ENCODE results near the gene RPRD1B.
"Not testable (repeated sequence)": the region's sequence is repeated elsewhere in the genome, so short reads cannot be mapped to it uniquely, and the experiment has no call there.

The RPRD1B gene

GRCh38 chr20:38094373-38094891 is 60.9 kb downstream of the RPRD1B start:
- Histone ChIP-seq H3K36me3 (ENCODE audit: control insufficient read depth in 1 of 2, insufficient read depth in 2 of 2, low read depth in 1 of 2, low read length in 2 of 2) (peaks cover 11 to 29% of the 10 kb centered on the region in 2 experiments), H4K91ac (ENCODE audit: low read length) (peak overlapping the region; percentile 99), H3K23ac (ENCODE audit: low read length in 2 of 2) (no peak overlapping the region), H3K4me3 (ENCODE audit: insufficient read depth in 1 of 2, low read depth in 1 of 2, low read length in 2 of 2) (no peak overlapping the region), H2BK12ac (ENCODE audit: low read length in 2 of 2) (peak overlapping the region; percentile 71 to 85), H4K8ac (ENCODE audit: low read length) (peak overlapping the region; percentile 71), H3K4me2 (ENCODE audit: low read length, poor library complexity, severe bottlenecking) (no peak overlapping the region), H3K4ac (ENCODE audit: low read depth in 1 of 2, low read length in 2 of 2) (peak overlapping the region; percentile 69 to 96), H3K18ac (ENCODE audit: low read depth in 1 of 2, low read length in 2 of 2) (peak overlapping the region; percentile 86 to 98), H2BK120ac (ENCODE audit: low read depth, low read length) (peak overlapping the region; percentile 88), H2AK5ac (ENCODE audit: low read length, severe bottlenecking) (no peak overlapping the region), H3K79me1 (replicated peaks; ENCODE audit: low read length, poor library complexity, severe bottlenecking) (peaks cover 2% of the 10 kb centered on the region), H3K14ac (ENCODE audit: low read length in 2 of 2) (no peak overlapping the region), H2BK5ac (ENCODE audit: low read depth, low read length, poor library complexity, severe bottlenecking) (no peak overlapping the region), H3K9ac (ENCODE audit: low read length) (peak overlapping the region; percentile 67), H2BK15ac (ENCODE audit: low read depth, poor library complexity, severe bottlenecking) (no peak overlapping the region), H2AFZ (ENCODE audit: low read depth, low read length) (no peak overlapping the region), H3K27me3 (ENCODE audit: control insufficient read depth in 1 of 2, insufficient read depth in 1 of 2, low read length in 2 of 2) (no peaks in the 10 kb centered on the region), H3K27ac (ENCODE audit: low read length, poor library complexity, severe bottlenecking) (no peak overlapping the region), H3K9me3 (ENCODE audit: control insufficient read depth, low read length) (no peaks in the 10 kb centered on the region), H3K4me1 (ENCODE audit: control insufficient read depth, insufficient read depth, low read depth, low read length) (peaks cover 7% of the 10 kb centered on the region)
- WGBS = no CpG with 5 or more reads among the region's 1 CpG
- peak; percentile 86 for DNase-seq

- H3K27ac ChIP-seq (ENCODE audit: low read length, poor library complexity, severe bottlenecking) = no peak overlapping the region
- no peaks in the 10 kb centered on the region for H3K9me3 ChIP-seq (ENCODE audit: control insufficient read depth, low read length)
- peaks cover 2% of the 10 kb centered on the region for H3K79me1 ChIP-seq (replicated peaks; ENCODE audit: low read length, poor library complexity, severe bottlenecking)
- peaks cover 7% of the 10 kb centered on the region for H3K4me1 ChIP-seq (ENCODE audit: control insufficient read depth, insufficient read depth, low read depth, low read length)
- H4K8ac ChIP-seq (ENCODE audit: low read length) = peak overlapping the region; percentile 71
- H3K4me3 ChIP-seq (ENCODE audit: insufficient read depth in 1 of 2, low read depth in 1 of 2, low read length in 2 of 2) = no peak overlapping the region
- no peaks in the 10 kb centered on the region for H3K27me3 ChIP-seq (ENCODE audit: control insufficient read depth in 1 of 2, insufficient read depth in 1 of 2, low read length in 2 of 2)
- H2BK120ac ChIP-seq (ENCODE audit: low read depth, low read length) = peak overlapping the region; percentile 88
- DNase-seq = peak; percentile 42
- peak overlapping the region; percentile 86 to 98 for H3K18ac ChIP-seq (ENCODE audit: low read depth in 1 of 2, low read length in 2 of 2)
- no peak overlapping the region for H2AFZ ChIP-seq (ENCODE audit: low read depth, low read length)
- 64% methylated on average over 6 of the region's 7 CpGs for WGBS
- H4K91ac ChIP-seq (ENCODE audit: low read length) = peak overlapping the region; percentile 99
- peak overlapping the region in 1 of 2 experiments; percentile 4 for H3K14ac ChIP-seq (ENCODE audit: low read length in 2 of 2)
- peak overlapping the region; percentile 66 for H2BK15ac ChIP-seq (ENCODE audit: low read depth, poor library complexity, severe bottlenecking)
- H3K4ac ChIP-seq (ENCODE audit: low read depth in 1 of 2, low read length in 2 of 2) = peak overlapping the region; percentile 69 to 96
- no peak overlapping the region for H3K4me2 ChIP-seq (ENCODE audit: low read length, poor library complexity, severe bottlenecking)
- H2AK5ac ChIP-seq (ENCODE audit: low read length, severe bottlenecking) = peak overlapping the region; percentile 44
- H2BK12ac ChIP-seq (ENCODE audit: low read length in 2 of 2) = peak overlapping the region; percentile 71 to 85
- H3K9ac ChIP-seq (ENCODE audit: low read length) = peak overlapping the region; percentile 67
- H3K23ac ChIP-seq (ENCODE audit: low read length in 2 of 2) = peak overlapping the region; percentile 49 to 60
- H3K36me3 ChIP-seq (ENCODE audit: control insufficient read depth in 1 of 2, insufficient read depth in 2 of 2, low read depth in 1 of 2, low read length in 2 of 2) = peaks cover 6 to 21% of the 10 kb centered on the region in 2 experiments
- no peak overlapping the region for H2BK5ac ChIP-seq (ENCODE audit: low read depth, low read length, poor library complexity, severe bottlenecking)
Measured at GRCh38 chr20:38095017-38095686, 61.6 kb downstream of the RPRD1B start.

- H2BK15ac ChIP-seq (ENCODE audit: low read depth, poor library complexity, severe bottlenecking) = no peak overlapping the region
Measured at GRCh38 chr20:38098952-38099351, 65.4 kb downstream of the RPRD1B start.

GRCh38 chr20:38102206-38102605 is 68.7 kb downstream of the RPRD1B start:
- not testable (repeated sequence) for H3K4me2 ChIP-seq (ENCODE audit: low read length, poor library complexity, severe bottlenecking); H4K91ac ChIP-seq (ENCODE audit: low read length); H3K79me1 ChIP-seq (replicated peaks; ENCODE audit: low read length, poor library complexity, severe bottlenecking); H3K9me3 ChIP-seq (ENCODE audit: control insufficient read depth, low read length); DNase-seq; H2AFZ ChIP-seq (ENCODE audit: low read depth, low read length); H3K14ac ChIP-seq (ENCODE audit: low read length in 2 of 2); H3K4me1 ChIP-seq (ENCODE audit: control insufficient read depth, insufficient read depth, low read depth, low read length); H3K27me3 ChIP-seq (ENCODE audit: control insufficient read depth in 1 of 2, insufficient read depth in 1 of 2, low read length in 2 of 2); H2BK12ac ChIP-seq (ENCODE audit: low read length in 2 of 2); H3K9ac ChIP-seq (ENCODE audit: low read length); H4K8ac ChIP-seq (ENCODE audit: low read length); H2BK15ac ChIP-seq (ENCODE audit: low read depth, poor library complexity, severe bottlenecking); H3K4me3 ChIP-seq (ENCODE audit: insufficient read depth in 1 of 2, low read depth in 1 of 2, low read length in 2 of 2); H3K18ac ChIP-seq (ENCODE audit: low read depth in 1 of 2, low read length in 2 of 2); H3K27ac ChIP-seq (ENCODE audit: low read length, poor library complexity, severe bottlenecking); H2BK120ac ChIP-seq (ENCODE audit: low read depth, low read length); H3K23ac ChIP-seq (ENCODE audit: low read length in 2 of 2); H2BK5ac ChIP-seq (ENCODE audit: low read depth, low read length, poor library complexity, severe bottlenecking); H3K4ac ChIP-seq (ENCODE audit: low read depth in 1 of 2, low read length in 2 of 2); H3K36me3 ChIP-seq (ENCODE audit: control insufficient read depth in 1 of 2, insufficient read depth in 2 of 2, low read depth in 1 of 2, low read length in 2 of 2); H2AK5ac ChIP-seq (ENCODE audit: low read length, severe bottlenecking)
- 92% methylated on average over 5 of the region's 5 CpGs for WGBS

More at GRCh38 chr20:38098952-38099351, 65.4 kb downstream of the RPRD1B start:
- peak overlapping the region; percentile 5 for H2BK120ac ChIP-seq (ENCODE audit: low read depth, low read length)
- peak overlapping the region; percentile 89 for H4K8ac ChIP-seq (ENCODE audit: low read length)
- DNase-seq = peak; percentile 39
- no peak overlapping the region for H3K4me3 ChIP-seq (ENCODE audit: insufficient read depth in 1 of 2, low read depth in 1 of 2, low read length in 2 of 2)
- no peak overlapping the region for H2AK5ac ChIP-seq (ENCODE audit: low read length, severe bottlenecking)
- H3K14ac ChIP-seq (ENCODE audit: low read length in 2 of 2) = no peak overlapping the region
- H2AFZ ChIP-seq (ENCODE audit: low read depth, low read length) = no peak overlapping the region
- 27% methylated on average over 1 of the region's 1 CpG for WGBS
- no peaks in the 10 kb centered on the region for H3K9me3 ChIP-seq (ENCODE audit: control insufficient read depth, low read length)
- H3K18ac ChIP-seq (ENCODE audit: low read depth in 1 of 2, low read length in 2 of 2) = peak overlapping the region; percentile 66 to 83
- H3K36me3 ChIP-seq (ENCODE audit: control insufficient read depth in 1 of 2, insufficient read depth in 2 of 2, low read depth in 1 of 2, low read length in 2 of 2) = no peaks in the 10 kb centered on the region
- peak overlapping the region; percentile 50 for H4K91ac ChIP-seq (ENCODE audit: low read length)
- H3K4me1 ChIP-seq (ENCODE audit: control insufficient read depth, insufficient read depth, low read depth, low read length) = peaks cover 6% of the 10 kb centered on the region
- no peak overlapping the region for H3K23ac ChIP-seq (ENCODE audit: low read length in 2 of 2)
- no peaks in the 10 kb centered on the region for H3K79me1 ChIP-seq (replicated peaks; ENCODE audit: low read length, poor library complexity, severe bottlenecking)
- H2BK5ac ChIP-seq (ENCODE audit: low read depth, low read length, poor library complexity, severe bottlenecking) = no peak overlapping the region
- no peak overlapping the region for H3K27ac ChIP-seq (ENCODE audit: low read length, poor library complexity, severe bottlenecking)
- H2BK12ac ChIP-seq (ENCODE audit: low read length in 2 of 2) = peak overlapping the region in 1 of 2 experiments; percentile 54
- H3K9ac ChIP-seq (ENCODE audit: low read length) = no peak overlapping the region
- peak overlapping the region; percentile 11 to 91 for H3K4ac ChIP-seq (ENCODE audit: low read depth in 1 of 2, low read length in 2 of 2)
- H3K27me3 ChIP-seq (ENCODE audit: control insufficient read depth in 1 of 2, insufficient read depth in 1 of 2, low read length in 2 of 2) = no peaks in the 10 kb centered on the region
- no peak overlapping the region for H3K4me2 ChIP-seq (ENCODE audit: low read length, poor library complexity, severe bottlenecking)

Data from mesenchymal stem cell (in vitro differentiated cells and primary cell).